OCI-LY3 (cell line): ENCODE measurements around the gene TAPT1.

Experiments
- EZH2phosphoT487 ChIP-seq: fragments of 200-600 bp; shearing (Covaris generic); IDR thresholded peaks from 2 replicates; pipeline ENCODE4 v1.6.1; 2018; ENCODE audit warnings: antibody characterized with exemption, mixed run types, low read depth
- TF ChIP-seq, protein P1 (sequence below): fragments of 200-600, 300-600 bp; sonication (generic); IDR thresholded peaks from 2 replicates; pipeline ENCODE4 v1.5.1; 2014; ENCODE audit warnings: antibody characterized with exemption, low read length, low read depth

DNA sequence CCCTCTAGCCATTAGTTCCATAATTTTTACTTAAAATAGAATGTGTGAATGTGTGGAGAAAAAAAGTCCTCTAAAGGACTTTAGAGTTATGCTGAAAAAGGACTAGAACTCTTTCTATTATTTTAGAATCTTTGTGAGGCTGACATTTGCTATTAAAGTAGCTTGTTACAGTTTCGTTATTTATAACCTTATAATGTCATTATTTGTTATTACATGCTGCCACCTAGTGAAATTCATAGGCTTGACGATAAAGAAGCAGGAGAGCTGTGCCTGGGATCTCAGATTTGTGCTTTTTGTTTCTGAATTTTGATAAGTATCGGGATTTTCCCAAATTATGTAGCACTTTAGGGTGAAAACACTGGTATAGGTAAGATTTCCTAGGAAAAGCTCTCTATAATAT, 38.5 kb upstream of the TAPT1 start:
- TF ChIP-seq, protein P1, sequence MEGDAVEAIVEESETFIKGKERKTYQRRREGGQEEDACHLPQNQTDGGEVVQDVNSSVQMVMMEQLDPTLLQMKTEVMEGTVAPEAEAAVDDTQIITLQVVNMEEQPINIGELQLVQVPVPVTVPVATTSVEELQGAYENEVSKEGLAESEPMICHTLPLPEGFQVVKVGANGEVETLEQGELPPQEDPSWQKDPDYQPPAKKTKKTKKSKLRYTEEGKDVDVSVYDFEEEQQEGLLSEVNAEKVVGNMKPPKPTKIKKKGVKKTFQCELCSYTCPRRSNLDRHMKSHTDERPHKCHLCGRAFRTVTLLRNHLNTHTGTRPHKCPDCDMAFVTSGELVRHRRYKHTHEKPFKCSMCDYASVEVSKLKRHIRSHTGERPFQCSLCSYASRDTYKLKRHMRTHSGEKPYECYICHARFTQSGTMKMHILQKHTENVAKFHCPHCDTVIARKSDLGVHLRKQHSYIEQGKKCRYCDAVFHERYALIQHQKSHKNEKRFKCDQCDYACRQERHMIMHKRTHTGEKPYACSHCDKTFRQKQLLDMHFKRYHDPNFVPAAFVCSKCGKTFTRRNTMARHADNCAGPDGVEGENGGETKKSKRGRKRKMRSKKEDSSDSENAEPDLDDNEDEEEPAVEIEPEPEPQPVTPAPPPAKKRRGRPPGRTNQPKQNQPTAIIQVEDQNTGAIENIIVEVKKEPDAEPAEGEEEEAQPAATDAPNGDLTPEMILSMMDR, result peak; percentile 71
- no peak for TF ChIP-seq EZH2phosphoT487
